ENCODE data around the gene MBOAT2.
A peak's percentile ranks its signal among the peaks of the same experiment; 100 is the strongest.
"Not testable (repeated sequence)": the region's sequence is repeated elsewhere in the genome, so short reads cannot be mapped to it uniquely, and the experiment has no call there.

Gene MBOAT2

DNA sequence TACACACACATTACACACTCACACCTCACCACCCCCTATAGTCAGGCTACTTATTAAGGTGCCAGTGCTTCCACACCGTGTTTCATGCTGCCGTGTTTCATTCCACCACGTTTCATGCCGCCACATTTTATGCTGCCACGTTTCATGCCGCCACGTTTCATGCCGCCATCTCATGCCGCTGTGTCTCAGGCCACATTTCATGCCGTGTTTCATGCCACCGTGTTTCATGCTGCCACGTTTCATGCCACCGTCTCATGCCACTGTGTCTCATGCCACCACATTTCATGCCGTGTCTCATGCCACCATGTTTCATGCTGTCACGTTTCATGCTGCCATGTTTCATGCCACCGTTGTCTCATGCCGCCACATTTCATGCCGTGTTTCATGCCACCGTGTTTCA is 65.1 kb downstream of the MBOAT2 start:
- DNase-seq = no peak

DNA sequence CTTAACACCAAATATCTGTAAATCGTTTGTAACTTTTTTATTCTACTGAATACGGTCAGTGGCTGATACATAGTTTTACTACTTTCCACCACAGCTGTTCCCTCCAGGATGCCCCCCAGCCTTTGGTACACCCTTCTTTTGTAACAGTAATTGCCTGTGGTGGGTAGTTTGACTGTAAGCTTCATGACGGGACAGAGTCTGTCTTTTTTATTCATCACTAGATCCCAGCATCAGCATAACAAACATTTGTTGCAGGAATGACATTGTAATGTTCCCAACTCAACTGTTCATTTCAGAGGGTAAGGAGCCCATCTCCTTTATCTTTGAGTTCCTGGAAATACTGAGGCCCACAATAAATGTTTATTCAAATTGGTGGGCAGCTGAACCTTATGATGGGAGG is 67.5 kb downstream of the MBOAT2 start:
- DNase-seq = no peak

GRCh38 chr2:8934338-8934737 is 69.1 kb downstream of the MBOAT2 start:
- no peak for DNase-seq

GRCh38 chr2:8932702-8933101 is 70.8 kb downstream of the MBOAT2 start:
- no peak for DNase-seq

DNA sequence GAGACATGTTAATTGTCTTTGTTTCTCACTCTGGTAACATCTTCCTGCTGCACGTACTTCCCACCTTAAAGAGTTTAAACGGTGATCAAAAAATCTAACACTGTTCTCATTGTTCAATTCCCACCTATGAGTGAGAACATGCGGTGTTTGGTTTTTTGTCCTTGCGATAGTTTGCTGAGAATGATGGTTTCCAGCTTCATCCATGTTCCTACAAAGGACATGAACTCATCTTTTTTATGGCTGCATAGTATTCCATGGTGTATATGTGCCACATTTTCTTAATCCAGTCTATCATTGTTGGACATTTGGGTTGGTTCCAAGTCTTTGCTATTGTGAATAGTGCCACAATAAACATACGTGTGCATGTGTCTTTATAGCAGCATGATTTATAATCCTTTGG is 73.3 kb downstream of the MBOAT2 start:
- not testable (repeated sequence) for DNase-seq

DNA sequence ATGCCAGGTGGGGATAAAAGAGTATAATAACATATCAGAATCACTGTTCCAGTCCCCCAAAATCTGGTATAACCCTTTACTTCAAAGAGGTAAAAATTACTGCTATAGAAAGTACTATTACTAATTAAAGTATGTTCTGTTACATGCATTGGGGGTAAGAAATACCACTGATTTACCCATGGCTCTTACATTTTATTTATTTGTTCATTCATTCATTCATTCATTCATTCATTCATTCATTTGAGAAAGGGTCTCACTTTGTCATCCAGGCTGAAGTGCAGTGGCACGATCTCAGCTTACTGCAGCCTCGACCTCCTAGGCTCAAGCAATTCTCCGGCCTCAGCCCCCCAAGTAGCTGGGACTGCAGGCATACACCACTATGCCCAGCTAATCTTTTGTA is 74.4 kb downstream of the MBOAT2 start:
- no peak for DNase-seq

DNA sequence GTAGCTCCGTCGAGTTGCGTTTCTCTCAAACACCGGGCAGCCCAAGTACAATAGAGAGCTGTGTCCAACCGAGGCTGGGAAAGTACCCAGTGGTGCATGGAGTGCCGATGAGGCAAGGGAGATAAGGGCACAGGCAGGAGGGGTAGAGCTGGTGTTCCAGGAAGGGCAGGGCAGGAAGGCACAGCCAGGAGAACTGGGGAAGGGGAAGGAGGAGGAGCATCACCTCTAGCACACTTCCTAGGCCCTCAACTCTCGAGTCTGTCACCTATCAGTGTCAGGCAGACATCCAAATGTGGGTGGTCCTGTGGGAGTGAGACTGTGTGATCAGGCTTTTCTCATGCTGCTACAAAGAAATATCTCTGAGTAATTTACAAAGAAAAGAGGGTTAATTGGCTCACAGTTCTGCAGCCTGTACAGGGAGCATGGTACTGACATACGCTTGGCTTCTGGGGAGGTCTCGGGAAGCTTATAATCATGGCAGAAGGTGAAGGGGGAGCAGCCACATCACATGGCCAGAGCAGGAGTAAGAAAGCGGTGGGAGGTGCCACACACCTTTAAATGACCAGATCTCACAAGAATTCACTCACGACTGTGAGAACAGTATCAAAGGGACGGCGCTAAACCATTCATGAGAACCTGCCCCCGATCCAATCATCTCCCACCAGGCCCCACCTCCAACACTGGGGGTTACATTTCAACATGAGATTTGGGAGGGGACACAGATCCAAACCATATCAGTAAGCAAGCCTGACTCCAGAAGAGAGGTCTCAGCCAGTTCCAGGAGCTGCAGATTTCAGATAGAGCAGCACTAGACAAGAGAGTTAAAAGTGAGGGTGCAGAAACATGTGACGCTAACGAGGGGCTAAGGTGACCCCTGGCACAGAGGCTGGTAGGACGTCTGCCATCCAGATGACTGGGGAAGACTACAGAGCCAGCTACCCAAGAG is 75.7 kb downstream of the MBOAT2 start:
- DNase-seq = no peak

GRCh38 chr2:8926356-8926755 is 77.1 kb downstream of the MBOAT2 start:
- no peak for DNase-seq

GRCh38 chr2:8925411-8925810 is 78.1 kb downstream of the MBOAT2 start:
- DNase-seq = no peak

DNA sequence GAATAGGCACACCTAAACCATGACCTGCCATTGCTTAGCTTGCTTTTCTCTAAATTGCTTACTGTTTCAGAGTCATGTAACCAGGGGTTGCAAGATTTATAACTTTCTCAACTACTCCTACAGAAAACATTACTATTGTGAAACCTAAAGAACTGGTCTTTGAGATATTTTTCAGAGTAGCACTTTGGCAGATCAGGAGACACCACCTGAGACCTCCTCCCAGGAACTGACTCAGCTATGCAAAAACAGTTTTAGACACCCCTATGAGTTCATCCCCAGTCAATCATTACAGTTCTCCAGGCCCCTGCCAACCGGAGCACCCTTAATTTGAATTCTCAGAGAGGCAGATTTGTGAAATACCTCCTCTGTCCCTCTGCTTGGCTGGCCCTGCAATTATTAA is 80.3 kb downstream of the MBOAT2 start:
- no peak for DNase-seq

GRCh38 chr2:8922431-8922830 is 81.1 kb downstream of the MBOAT2 start:
- no peak for DNase-seq

DNA sequence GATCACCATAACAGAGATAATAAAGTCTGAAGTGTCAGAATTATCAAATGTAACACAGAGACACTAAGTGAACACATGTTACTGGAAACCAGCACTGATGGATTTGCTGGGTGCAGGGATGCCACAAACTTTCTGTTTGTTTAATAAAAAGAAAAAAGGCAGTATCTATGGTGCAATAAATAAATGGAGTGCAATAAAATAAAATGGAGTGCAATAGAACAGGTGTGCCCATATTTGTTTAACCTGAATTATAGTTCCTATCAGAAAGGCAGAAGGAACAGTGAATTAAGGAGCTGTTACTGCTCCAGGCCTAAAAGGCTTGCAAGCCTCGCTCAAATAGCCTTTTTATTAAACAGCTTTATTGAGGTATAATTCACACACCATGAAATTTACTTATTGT is 85.1 kb downstream of the MBOAT2 start:
- no peak for DNase-seq

GRCh38 chr2:8915941-8916340 is 87.5 kb downstream of the MBOAT2 start:
- DNase-seq = no peak

GRCh38 chr2:8913767-8914166 is 89.7 kb downstream of the MBOAT2 start:
- not testable (repeated sequence) for DNase-seq

- DNase-seq = no peak
Measured at GRCh38 chr2:8907764-8908288, 95.7 kb downstream of the MBOAT2 start.

DNA sequence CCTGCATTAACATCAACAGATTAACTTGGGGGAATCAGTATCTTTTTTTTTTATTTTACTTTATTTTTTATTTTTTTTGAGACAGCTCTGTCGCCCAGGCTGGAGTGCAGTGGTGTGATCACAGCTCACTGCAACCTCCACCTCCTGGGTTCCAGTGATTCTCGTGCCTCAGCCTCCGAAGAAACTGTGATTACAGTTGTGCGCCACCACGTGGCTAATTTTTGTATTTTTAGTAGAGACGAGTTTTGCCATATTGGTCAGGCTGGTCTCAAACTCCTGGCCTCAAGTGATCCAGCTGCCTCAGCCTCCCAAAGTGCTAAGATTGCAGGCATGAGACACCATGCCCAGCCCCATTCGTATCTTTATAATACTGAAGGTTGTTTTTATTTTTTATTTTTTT is 99.6 kb downstream of the MBOAT2 start:
- peak; percentile 22 for DNase-seq

GRCh38 chr2:8902757-8903156 is 100.7 kb downstream of the MBOAT2 start:
- DNase-seq = not testable (repeated sequence)

DNA sequence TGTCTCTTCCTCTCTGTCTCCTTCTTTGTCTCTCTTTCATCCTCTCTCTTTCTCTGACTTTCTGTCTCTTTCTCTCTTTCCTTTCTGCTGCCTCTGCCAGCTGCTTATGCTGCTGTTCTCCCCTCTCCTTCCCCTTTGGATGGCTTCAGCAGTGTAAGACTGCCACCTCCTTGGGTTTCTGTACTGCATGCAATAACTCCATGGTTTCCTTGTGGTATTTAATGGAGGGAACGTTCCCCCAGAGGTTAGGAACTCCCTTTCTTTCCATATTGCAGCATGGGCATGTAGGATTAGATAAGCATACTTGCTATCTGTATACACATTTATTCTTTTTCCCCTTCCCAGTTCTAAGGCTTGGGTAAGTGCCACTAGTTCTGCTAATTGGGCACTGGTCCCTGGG is 106.3 kb downstream of the MBOAT2 start:
- not testable (repeated sequence) for DNase-seq

- DNase-seq = not testable (repeated sequence)
Measured at GRCh38 chr2:8896671-8897070, 106.8 kb downstream of the MBOAT2 start.

DNA sequence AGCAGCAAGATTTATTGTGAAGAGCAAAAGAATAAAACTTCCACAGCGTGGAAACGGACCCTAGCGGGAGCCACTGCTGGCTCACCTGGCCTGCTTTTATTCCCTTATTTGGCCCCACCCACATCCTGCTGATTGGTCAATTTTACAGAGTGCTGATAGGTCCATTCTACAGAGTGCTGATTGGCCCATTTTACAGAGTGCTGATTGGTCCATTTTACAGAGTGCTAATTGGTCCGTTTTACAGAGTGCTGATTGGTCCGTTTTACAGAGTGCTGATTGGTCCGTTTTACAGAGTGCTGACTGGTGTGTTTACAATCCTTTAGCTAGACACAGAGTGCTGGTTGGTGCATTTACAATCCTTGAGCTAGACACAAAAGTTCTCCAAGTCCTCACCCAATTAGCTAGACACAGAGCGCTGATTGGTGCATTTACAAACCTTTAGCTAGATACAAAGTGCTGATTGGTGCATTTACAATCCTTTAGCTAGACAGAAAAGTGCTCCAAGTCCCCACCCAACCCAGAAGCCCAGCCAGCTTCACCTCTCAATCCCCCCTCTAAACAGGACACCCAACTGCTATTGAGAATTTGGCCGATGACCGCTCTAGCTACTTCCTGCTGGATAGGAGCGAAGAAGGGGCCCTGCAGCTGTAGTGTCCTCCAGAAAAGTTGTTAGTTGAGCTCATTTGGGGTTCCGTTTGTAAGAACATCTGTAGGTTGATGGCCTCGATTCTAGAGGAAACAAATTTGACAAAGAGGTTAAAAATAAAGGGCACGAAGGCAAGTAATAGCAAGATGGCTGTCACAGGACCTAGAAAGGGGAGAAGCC is 108.2 kb downstream of the MBOAT2 start:
- not testable (repeated sequence) for DNase-seq

- DNase-seq = no peak
Measured at GRCh38 chr2:8893978-8894820, 109.3 kb downstream of the MBOAT2 start.

DNA sequence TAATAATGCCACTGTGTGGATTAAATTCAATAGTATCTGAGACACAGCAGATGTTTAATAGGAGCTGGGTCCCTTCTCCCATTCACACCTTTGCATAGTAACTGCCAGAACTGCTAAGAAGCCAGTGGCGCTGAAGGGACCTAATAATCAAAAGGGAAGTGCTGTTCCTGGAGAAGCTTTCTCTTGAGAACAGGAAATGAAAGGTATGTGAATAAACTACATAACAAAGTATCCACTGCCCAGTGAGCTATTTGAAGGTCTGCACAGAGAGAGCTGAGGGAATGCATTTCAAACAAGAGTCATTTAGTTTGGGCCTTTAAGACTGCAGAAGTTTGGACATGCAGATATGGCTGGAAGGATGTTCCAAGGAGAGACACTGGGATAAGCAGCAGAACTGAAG is 110.0 kb downstream of the MBOAT2 start:
- DNase-seq = no peak

- no peak for DNase-seq
Measured at GRCh38 chr2:8892111-8892510, 111.4 kb downstream of the MBOAT2 start.
